Measurements from ENCODE around the gene EXOC3. TPM values are rescaled to one million over a fixed set of nuclear protein-coding genes. Genes with fewer than 3 reads are reported as not detected.

The EXOC3 gene
- total RNA-seq, 2 donors from 2014 or later = 38.6 to 53.7 TPM

DNA sequence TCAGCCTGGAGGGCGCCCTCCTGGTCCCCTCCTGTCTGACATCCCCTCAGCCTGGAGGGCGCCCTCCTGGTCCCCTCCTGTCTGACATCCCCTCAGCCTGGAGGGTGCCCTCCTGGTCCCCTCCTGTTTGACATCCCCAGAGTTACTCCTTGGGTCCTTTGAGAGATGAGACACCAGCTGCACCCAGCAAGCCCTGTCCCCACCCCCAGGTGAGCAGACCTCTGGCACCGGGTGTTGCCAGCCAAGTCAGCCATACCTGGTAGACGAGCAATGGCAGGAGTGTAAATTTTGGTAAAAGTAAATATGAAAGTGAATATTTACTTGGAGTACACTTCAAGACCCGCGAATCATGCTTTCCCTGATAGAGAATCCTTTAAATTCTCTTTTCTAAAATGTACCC lies 25.4 kb downstream of the EXOC3 start:
- 96 to 100% methylated on average over 4 to 5 of the region's 6 CpGs for WGBS, 2 experiments (ENCODE audit: insufficient coverage in 1 of 2, insufficient read length in 1 of 2)
- peaks cover 13% of the 10 kb centered on the region for H3K36me3 Mint-ChIP-seq (ENCODE audit: low read depth)
- H3K4me3 Mint-ChIP-seq = no peak overlapping the region
- no peak overlapping the region for H3K27ac Mint-ChIP-seq
- Histone ChIP-seq H3K9ac (ENCODE audit: extremely low read depth, low read length, poor library complexity, severe bottlenecking) (no peak overlapping the region), H3K27me3 (ENCODE audit: control insufficient read depth, insufficient read depth, low read length, poor library complexity, severe bottlenecking) (no peaks in the 10 kb centered on the region), H3K36me3 (ENCODE audit: control insufficient read depth, insufficient read depth, low read length) (no peaks in the 10 kb centered on the region), H3K4me3 (ENCODE audit: low read length) (no peak overlapping the region), H3K9me3 (ENCODE audit: control insufficient read depth, low read length) (no peaks in the 10 kb centered on the region), H3K4me1 (ENCODE audit: control insufficient read depth, insufficient read depth, low read length) (no peaks in the 10 kb centered on the region), H3K27ac (ENCODE audit: low read depth, low read length) (no peak overlapping the region)
- no peaks in the 10 kb centered on the region for H3K27me3 Mint-ChIP-seq (ENCODE audit: insufficient read depth)
- no peaks in the 10 kb centered on the region for H3K9me3 Mint-ChIP-seq
- peak; percentile 22 for DNase-seq
- peaks cover 6% of the 10 kb centered on the region for H3K4me1 Mint-ChIP-seq
- TF ChIP-seq, protein P1, sequence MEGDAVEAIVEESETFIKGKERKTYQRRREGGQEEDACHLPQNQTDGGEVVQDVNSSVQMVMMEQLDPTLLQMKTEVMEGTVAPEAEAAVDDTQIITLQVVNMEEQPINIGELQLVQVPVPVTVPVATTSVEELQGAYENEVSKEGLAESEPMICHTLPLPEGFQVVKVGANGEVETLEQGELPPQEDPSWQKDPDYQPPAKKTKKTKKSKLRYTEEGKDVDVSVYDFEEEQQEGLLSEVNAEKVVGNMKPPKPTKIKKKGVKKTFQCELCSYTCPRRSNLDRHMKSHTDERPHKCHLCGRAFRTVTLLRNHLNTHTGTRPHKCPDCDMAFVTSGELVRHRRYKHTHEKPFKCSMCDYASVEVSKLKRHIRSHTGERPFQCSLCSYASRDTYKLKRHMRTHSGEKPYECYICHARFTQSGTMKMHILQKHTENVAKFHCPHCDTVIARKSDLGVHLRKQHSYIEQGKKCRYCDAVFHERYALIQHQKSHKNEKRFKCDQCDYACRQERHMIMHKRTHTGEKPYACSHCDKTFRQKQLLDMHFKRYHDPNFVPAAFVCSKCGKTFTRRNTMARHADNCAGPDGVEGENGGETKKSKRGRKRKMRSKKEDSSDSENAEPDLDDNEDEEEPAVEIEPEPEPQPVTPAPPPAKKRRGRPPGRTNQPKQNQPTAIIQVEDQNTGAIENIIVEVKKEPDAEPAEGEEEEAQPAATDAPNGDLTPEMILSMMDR (conservative IDR thresholded peaks at IDR 0.05) = no peak

DNA sequence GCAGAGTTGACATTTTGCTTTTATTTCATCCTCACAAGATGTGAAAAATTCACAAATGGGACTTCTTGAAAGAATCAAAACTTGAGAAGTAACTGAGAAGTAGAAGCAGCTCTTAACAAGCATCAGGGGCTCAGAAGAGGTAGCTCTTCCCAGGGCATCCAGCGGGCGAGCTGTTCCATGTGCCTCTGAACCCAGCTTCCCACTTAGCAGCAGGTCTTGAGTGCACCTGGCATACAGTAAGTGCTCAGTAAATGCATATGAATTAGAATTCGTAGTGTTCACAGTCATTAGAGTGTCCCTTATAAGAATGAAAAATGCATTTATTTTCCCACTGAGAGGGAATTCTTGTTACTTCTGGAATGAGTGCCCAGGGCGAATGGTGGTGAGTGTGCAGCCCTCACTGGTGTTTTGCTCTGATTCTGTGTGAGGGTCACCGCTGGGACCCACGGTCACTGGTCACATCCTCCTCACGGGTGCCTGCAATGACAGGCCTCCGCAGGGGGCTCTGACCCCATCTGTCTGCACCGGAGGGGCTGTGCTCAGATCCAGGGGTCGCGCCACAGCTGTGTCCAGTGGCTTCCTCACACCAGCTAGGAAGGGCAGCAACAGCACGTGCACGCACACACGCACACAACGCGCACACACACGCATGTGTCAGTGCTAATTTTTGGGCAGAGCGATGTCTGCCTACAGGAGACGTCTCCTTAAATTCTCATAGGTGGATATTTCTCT lies 26.9 kb downstream of the EXOC3 start:
- Mint-ChIP-seq H3K4me1 (peaks cover 6% of the 10 kb centered on the region), H3K36me3 (ENCODE audit: low read depth) (peaks cover 3% of the 10 kb centered on the region), H3K27me3 (ENCODE audit: insufficient read depth) (peaks cover 3% of the 10 kb centered on the region), H3K9me3 (no peaks in the 10 kb centered on the region), H3K4me3 (no peak overlapping the region), H3K27ac (no peak overlapping the region)
- 95% methylated on average over 13 to 19 of the region's 19 CpGs for WGBS, 2 experiments (ENCODE audit: insufficient coverage in 1 of 2, insufficient read length in 1 of 2)
- Histone ChIP-seq H3K9me3 (ENCODE audit: control insufficient read depth, low read length) (no peaks in the 10 kb centered on the region), H3K36me3 (ENCODE audit: control insufficient read depth, insufficient read depth, low read length) (no peaks in the 10 kb centered on the region), H3K27ac (ENCODE audit: low read depth, low read length) (no peak overlapping the region), H3K4me1 (ENCODE audit: control insufficient read depth, insufficient read depth, low read length) (peaks cover 2% of the 10 kb centered on the region), H3K9ac (ENCODE audit: extremely low read depth, low read length, poor library complexity, severe bottlenecking) (no peak overlapping the region), H3K4me3 (ENCODE audit: low read length) (no peak overlapping the region), H3K27me3 (ENCODE audit: control insufficient read depth, insufficient read depth, low read length, poor library complexity, severe bottlenecking) (peaks cover 4% of the 10 kb centered on the region)
- TF ChIP-seq, protein P1 (conservative IDR thresholded peaks at IDR 0.05) = peak; percentile 44
- peak; percentile 39 for DNase-seq

DNA sequence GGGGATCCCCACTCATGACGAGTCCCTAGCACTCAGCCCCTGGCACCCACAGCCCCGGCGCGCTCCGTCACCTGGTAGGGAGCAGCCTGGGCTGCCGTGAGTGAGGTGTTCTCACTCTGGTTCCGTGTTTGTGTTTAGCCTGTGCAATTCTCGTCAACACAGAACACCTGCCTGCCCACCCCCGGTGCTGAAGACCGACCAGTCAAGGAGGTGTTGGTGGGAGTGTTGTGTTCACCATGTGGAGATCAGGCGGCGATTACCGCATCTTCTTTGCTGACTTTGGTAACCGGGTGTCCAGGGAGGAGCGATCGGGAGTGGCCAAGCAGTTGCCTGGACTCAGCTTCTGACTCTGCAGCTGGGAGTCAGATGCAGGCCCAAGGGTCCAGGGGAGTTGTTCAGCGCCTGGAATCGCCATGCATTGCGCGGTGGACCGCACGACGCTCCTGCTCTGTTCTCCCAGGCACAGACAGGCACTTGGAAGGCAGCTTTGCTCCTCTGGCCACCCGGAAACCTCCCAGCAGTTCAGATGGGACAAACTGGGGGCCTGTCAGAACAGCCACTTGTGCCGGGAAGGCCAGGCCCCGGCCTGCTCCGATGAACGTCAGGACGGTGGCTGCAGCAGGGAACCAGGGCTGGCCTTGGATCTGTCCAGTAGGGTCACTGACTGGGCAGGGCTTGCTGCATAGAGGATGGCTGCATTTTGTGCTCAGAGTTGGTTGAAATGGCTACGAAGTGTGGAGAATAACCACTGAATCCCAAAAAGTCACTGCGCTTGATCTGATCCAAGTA lies 28.2 kb downstream of the EXOC3 start:
- Histone ChIP-seq H3K27ac (ENCODE audit: low read depth, low read length) (no peak overlapping the region), H3K36me3 (ENCODE audit: control insufficient read depth, insufficient read depth, low read length) (no peaks in the 10 kb centered on the region), H3K4me1 (ENCODE audit: control insufficient read depth, insufficient read depth, low read length) (peaks cover 6% of the 10 kb centered on the region), H3K9ac (ENCODE audit: extremely low read depth, low read length, poor library complexity, severe bottlenecking) (no peak overlapping the region), H3K9me3 (ENCODE audit: control insufficient read depth, low read length) (no peaks in the 10 kb centered on the region), H3K4me3 (ENCODE audit: low read length) (no peak overlapping the region), H3K27me3 (ENCODE audit: control insufficient read depth, insufficient read depth, low read length, poor library complexity, severe bottlenecking) (peaks cover 17% of the 10 kb centered on the region)
- 94 to 96% methylated on average over 25 to 31 of the region's 31 CpGs for WGBS, 2 experiments (ENCODE audit: insufficient coverage in 1 of 2, insufficient read length in 1 of 2)
- H3K27me3 Mint-ChIP-seq (ENCODE audit: insufficient read depth) = peaks cover 14% of the 10 kb centered on the region
- H3K9me3 Mint-ChIP-seq = no peaks in the 10 kb centered on the region
- H3K4me1 Mint-ChIP-seq = peaks cover 6% of the 10 kb centered on the region
- peaks cover 1% of the 10 kb centered on the region for H3K36me3 Mint-ChIP-seq (ENCODE audit: low read depth)
- peak overlapping the region; percentile 73 for H3K4me3 Mint-ChIP-seq
- peak; percentile 47 for DNase-seq
- TF ChIP-seq, protein P1 (conservative IDR thresholded peaks at IDR 0.05) = no peak
- no peak overlapping the region for H3K27ac Mint-ChIP-seq
